GM19452 (cell line): Measurements from ENCODE around the gene TCF20.

ENCODE experiments used
- ATAC-seq: cut with Tn5 transposase; IDR thresholded peaks from one replicate; pipeline ENCODE4 v1.9.1; 2021; ENCODE audit not compliant: unreplicated experiment

The TCF20 gene

DNA sequence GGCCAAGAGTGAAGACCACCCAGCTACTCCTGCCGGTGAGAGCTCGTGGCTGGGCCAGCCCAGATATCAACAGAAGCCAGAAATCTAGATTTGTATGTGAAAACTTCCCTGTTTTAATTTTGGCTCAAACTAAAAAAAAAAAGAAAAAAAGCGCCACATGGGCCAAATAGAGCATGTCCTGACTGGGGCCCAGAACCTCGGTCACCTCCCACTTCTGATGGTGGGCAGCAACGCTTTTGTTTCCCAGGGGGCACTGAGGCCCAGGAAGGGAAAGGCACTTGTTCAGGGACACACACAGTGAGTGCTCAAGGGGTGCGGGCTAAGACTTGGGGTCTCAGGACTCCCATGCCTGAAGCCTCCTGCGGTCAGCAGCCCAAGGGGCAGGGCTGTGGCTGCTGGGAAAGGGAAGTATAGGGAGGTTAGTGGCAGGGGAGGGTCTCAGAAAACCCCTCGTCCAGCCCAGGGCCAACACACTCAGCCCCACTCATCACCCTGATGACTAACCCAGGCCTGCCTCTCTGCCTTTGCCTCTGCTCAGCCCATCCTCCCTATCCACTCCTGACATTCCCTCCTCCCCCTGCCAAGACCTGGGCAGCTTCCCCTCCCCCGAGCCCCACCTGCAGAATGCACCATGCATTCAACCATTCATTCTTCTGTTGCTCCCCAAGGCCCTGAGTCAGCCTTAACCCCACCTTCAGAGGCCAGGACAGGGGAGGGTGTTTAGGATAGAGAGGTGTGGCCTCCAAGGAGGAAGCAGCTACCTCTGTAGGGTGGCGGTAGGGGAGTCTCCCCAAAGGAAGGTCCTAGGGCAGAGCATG lies 30.0 kb upstream of the TCF20 start:
- no peak for ATAC-seq

DNA sequence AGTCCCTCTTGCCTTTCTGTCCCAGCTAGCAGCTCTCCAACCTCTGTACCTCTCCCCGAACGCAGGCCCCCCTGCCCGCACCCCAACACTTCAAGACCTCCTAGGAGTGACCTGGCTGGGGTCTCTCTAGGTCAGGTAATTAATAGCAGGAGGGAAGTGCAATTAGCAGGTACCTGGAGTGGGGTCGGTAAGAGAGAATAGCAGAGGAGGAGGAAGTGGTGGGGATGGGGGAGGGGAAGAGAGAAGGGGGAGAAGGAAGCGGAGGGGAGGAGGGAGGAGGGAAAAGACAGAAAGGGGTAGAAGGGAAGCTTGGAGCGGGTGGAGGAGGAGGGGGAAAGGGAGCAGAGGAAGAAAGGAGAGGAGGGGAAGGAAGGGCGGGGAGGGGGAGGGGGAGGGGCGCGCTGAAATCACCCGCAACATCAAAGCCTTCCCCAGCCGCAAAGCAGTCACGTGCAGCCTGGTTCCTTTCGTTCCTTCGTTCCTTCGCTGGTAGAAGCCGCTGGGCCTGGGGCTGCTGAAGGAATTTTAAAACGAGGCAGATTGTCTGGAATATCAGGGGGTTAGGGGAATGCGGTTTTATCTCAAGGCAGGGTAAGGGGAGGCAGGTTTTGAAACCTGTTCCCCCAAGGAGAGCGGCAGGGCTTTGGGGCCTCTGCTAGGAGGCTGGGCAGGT lies 29.3 kb upstream of the TCF20 start:
- no peak for ATAC-seq

GRCh38 chr22:42298746-42299145 lies 28.3 kb upstream of the TCF20 start:
- no peak for ATAC-seq

- no peak for ATAC-seq
Measured at GRCh38 chr22:42297778-42298177, 27.3 kb upstream of the TCF20 start.

- ATAC-seq, result no peak
Measured at GRCh38 chr22:42296883-42297282, 26.4 kb upstream of the TCF20 start.

DNA sequence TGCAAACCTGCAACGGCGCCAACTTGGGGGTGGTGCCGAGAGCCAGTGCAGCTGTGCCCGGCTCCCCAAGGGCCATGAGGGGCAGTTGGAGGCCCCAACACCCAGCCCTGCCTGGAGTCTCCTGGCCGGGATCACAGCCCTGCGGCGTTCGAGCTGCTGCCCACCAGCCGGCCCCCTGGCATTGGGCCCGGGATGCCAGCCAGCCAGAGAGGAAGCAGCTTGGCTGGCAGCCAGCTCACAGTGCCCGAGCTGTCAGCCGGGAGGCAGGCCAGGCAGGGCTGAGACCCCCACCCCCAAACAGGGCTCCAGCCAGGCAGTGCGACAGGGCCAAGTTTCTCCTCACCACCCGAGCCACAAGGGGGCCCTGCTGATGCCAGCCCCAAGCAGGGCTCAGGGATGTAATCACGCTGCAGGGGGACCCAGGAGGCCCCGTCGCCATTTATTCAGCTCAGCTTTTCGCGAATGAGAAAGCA lies 26.0 kb upstream of the TCF20 start:
- ATAC-seq, result no peak

GRCh38 chr22:42294034-42294985 lies 23.9 kb upstream of the TCF20 start:
- ATAC-seq, result no peak

DNA sequence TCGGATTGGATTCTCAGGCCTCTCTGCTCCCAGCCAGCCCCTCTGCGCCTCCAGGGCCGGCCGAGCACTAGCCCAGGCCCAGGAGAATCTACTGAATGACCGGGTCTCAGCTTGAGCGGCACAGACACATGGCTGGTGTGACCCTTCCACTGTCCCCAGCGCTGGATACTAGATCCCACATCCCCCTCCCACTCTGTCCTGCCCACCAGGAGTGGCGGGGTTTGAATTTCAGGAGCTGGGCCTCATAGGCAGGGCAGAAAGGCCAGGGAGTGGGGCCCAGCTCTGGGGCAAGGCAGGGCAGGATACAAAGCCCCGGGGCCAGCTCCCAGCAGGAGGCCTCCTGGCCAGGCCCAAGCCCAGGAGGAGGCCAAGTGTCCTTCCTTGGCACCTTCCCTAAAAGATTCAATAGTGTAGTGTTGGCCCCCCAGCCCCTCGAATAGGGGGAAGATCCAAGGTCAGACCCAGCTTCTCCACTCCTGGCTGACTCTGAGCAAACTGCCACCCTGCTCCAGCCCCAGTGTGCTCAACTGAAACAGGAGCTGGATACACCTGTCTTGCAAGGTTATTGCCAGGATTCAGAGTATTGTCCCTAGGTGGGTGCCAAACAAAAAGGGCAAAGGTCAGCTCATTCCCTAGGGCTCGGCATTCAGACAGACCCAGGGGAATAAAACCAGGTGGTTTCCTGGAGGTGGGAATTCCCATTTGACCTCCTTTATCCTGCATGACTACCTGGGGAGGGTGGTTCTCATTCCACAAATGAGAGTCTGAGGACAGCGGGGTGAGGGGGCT lies 22.5 kb upstream of the TCF20 start:
- ATAC-seq, result no peak

GRCh38 chr22:42291287-42291686 lies 20.8 kb upstream of the TCF20 start:
- no peak for ATAC-seq

DNA sequence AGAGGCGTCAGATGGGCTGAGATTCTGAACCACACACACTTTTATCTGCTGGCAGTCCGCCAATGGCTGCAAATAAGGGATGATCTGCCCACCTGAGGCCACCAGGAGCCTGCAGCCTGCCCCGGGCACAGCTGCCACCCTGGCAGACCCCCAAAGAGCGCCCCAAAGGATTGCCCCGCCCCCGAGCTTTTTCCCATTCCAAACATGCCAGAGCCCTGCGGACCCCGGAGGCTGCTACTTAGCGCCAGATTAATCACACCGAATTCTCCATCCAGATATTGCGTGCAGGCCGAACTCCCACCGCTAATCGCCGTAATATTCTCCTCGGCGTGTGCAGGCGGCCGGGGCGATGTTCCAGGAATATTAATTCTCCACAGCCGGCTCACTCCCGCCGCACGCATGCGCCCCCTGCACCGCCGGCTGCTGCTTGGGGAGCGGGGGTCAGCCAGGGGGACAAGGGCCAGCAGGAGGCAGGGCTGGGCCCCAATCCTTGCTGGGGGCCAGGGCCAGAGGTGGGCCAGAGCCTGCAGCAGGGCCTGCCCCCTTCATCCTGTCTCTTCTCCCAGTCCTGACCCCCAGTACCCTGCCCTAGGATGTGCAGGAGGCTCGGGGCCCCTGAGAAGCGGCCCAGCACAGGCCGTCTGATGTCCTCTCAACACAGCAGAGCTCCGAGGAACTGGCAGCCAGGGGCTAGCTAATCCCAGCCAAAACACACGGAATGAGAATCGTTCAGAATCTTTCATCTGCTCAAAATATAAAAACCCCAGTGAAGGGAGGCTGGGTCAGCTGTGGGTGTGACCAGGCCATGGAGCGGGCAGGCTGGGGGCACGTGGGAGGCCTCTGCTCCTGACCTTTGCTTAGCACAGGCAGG lies 19.5 kb upstream of the TCF20 start:
- ATAC-seq, result no peak

DNA sequence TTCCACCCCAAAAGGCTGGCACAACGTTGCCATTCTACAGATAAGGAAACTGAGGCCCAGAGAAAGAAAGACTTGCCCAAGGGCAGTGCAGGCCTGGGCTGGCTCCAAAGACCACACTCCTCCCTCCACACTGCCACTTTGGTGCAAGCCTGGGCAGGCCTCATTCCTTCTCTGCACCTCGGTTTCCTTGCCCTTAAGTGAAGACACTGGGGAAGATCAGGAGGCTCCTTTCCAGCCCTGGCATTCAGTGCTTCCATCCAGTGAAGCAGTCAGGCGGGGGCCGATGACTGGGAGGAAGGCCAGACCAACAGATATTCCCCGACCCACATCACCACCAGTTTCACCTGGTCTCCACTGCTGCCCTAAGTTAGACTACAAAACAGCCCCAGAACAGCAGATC lies 18.3 kb upstream of the TCF20 start:
- no peak for ATAC-seq

DNA sequence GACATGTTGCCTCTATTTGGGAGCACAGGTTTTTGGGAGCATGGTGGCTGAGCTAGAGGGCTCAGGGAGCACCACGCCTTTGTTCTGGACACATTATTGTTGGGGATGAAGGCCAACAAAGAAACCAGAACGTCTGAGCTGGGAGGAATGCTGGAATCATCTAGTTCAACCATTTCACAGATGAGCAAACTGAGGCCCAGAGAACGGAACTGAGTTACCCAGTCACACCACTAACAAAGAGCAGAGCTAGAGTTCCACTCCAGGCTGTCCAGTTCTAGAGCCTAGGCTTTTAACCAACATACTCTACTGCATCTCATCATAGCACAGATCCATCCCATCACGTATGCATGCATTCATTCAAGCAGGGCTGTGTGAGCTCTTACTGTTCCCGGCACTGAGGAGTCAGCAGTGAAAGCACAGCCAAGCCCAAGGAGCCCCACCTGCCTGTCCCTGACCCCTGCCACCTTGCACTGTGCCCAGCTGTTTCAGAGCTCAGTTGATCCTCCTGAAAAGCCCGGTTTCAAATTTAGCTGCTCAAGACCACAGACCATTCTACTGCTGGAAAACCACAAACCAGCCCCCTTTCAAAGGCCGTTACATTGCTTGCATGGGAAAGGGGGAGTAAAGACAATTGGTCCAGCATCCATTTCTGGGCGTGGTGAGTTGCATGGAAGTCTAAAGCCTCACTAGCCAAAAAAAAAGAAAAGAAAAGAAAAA lies 16.9 kb upstream of the TCF20 start:
- no peak for ATAC-seq

DNA sequence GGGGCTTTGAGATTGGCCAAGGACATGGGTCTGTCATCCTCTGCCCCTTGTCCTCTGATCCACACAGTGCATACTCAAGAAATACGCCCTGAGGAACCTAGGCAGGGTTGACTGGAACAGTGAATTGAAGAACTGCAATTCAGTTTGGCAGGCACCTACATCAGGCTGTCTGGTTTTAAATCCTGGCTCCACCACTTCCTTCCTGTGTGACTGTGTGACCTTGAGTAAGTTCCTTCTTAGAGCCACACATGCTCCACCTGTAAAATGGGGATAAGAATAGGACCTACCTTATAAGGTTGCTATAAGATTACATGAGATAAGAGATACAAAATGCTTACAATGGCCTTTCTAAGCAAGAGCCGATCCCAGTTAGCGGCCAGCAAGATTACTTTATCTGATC lies 15.8 kb upstream of the TCF20 start:
- ATAC-seq, result no peak

DNA sequence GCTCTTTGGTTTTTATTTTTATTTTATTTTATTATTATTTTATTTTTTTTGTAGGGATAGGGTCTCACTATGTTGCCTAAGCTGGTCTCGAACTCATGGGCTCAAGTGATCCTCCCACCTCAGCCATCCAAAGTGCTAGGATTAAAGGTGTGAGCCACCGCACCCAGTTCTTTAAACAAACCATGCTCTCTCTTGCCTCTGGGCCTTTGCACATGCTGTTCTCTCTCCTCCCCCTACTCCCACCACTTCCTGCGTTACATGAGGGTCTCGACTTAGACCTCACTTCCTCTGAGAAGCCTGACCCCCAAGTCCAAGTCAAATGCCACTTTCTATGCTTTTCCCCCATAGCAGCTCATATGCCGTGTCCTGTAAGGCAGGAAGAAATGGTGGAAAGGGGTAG lies 15.2 kb upstream of the TCF20 start:
- no peak for ATAC-seq

DNA sequence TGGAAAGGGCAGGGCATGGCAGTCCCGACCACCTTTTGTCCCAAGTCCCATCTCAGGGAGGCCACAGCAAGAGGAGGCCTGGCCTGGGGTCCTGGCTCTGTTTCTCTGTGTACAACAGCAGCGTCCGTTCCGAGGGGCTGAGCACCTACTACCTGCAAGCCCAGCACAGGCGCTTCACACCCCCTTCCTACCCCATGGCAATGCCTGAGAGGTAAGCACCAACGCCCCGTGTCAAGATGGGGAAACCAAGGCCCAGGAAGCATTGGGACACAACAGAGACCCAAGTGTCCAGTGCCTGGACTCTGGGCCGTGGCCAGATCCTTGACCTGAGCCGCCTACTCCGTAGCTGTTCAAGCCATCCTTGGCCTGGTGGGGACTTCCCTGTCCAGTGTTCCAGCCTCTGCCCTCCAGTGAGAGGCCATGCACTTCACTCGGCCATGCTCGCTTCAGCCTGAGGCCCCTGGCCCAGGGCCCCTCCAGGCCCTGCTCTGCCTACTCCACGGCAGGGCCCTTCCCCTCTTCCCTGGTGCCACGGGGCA lies 14.3 kb upstream of the TCF20 start:
- no peak for ATAC-seq

DNA sequence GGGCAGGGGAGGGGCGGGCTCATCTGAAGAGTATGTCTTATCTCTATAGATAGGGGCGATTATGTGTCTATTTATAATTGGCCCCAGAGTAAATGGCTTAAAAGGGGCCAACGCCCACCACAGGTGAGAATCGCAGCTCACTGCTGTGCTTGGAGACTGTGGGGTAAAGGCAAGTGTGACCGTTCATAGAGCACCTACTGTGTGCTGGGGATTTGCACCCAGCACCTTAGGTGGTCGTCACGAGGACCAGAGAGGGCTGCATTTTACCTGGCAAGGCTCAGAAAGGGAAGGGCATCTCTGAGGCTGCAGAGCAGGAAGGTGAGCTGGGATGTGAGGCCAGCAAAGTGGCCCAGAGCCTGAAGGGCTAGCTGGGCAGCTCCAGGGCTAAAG lies 13.7 kb upstream of the TCF20 start:
- ATAC-seq, result no peak

DNA sequence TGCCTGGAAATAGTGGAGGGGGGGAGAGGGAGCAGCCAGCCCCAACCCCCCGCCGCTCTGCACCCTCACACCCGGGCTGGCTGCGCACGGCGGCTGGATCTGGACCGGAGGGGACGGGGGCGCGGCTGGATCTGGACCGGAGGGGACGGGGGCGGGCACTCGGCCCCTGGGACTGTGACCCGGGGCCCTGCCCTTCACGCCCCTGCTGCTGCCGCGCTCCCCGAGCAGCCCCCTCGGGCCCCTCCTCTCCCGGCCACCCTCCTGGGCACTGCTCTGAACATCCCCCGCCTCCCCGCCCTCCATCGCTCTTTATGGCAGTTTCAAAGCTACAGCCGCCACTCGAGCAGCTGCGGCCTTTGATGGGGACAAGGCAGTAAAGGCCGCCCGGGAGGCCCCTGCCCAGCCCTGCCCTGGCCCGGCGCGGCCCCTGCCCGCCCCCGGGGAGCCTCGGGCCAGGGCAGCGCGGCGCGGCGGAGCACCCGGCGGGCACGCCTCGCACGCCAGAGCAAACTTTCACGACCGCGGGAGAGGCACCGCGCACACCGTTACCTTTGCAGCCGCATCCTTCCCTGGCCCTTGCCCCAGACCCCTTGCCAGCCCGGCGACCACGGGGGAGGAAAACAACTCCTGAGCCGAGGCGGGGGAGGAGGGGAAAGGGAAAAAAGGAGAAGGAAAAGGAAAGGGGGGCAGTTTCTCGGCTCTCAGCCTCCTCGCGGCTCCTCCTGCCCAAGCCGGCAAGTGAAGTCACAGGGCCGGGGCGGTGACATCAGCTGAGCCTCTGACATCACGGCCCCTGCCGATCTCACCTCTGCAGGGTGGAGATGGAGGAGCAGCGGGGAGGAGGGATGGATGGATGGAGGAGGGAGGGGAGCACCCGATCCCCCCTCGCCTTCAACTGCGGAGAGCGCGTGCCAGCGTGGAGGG lies 13.1 kb upstream of the TCF20 start:
- ATAC-seq, result no peak

DNA sequence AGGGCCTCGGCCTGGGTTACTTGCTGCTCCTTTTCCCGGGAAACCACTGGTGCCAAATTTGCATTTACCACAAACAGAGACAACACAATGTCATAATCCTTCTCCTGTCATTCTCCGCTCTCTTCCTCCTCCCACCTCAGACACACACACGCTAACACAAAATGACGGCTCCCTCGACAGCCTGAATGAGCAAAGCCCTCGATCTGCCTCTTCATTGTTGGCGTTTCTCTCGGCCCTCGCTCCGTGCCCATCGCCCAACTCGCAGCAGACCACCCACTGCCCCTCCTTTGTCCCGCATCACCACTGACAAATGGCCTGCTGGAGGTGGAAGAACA lies 12.5 kb upstream of the TCF20 start:
- no peak for ATAC-seq
